K562 (cell line): ENCODE data around the gene PPP6R1. TPM values are rescaled to one million over a fixed set of nuclear protein-coding genes. Genes with fewer than 3 reads are reported as not detected.

Experiments used
- ATF2 ChIP-seq: sonication (generic); formaldehyde crosslinking; IDR thresholded peaks from 2 replicates; pipeline ENCODE4 v1.8.1; 2022; ENCODE audit warnings: missing genetic modification reagents
- CBX3 ChIP-seq, 2 experiments: IDR thresholded peaks; 1 replicate in 1 of 2; 2 replicates in 1 of 2; pipeline ENCODE4 v1.6.1; 2012; ENCODE audit warnings: inconsistent platforms in 2 of 2, low read length in 2 of 2, borderline replicate concordance in 1 of 2, control low read depth in 1 of 2
- ELF2 ChIP-seq: fragments of 250-450 bp; sonication (Bioruptor Pico); IDR thresholded peaks from 2 replicates; pipeline ENCODE4 v1.5.0; 2021; ENCODE audit warnings: mild to moderate bottlenecking
- GABPA ChIP-seq: fragments of 200-800 bp; sonication (Bioruptor generic); conservative IDR thresholded peaks from 2 replicates; pipeline ENCODE4 v1.6.1; 2016; ENCODE audit warnings: low read depth, missing genetic modification characterization, missing compliant biosample characterization
- HDAC6 ChIP-seq: IDR thresholded peaks from 2 replicates; pipeline ENCODE4 v1.6.1; 2012; ENCODE audit warnings: low read depth, mild to moderate bottlenecking, control low read depth, inconsistent platforms, low read length, moderate library complexity
- MAFK ChIP-seq: IDR thresholded peaks from 2 replicates; pipeline ENCODE4 v1.6.1; 2011; ENCODE audit warnings: low read length, improper control_type of control experiment
- NR1H2 ChIP-seq: sonication (generic); formaldehyde crosslinking; IDR thresholded peaks from 2 replicates; pipeline ENCODE4 v1.4.0; 2020; ENCODE audit warnings: mild to moderate bottlenecking, missing genetic modification reagents
- PBX2 ChIP-seq, 2 experiments: IDR thresholded peaks in 1 of 2; conservative IDR thresholded peaks in 1 of 2; 2 replicates each; pipeline ENCODE4 v1.6.1; 2016; ENCODE audit warnings: low read depth in 2 of 2, mild to moderate bottlenecking in 1 of 2, missing compliant biosample characterization in 1 of 2, missing genetic modification characterization in 1 of 2, moderate library complexity in 1 of 2
- RBM14 ChIP-seq: fragments of 200-400 bp; formaldehyde crosslinking; IDR thresholded peaks from 2 replicates; pipeline ENCODE4 v1.6.1; 2018; ENCODE audit warnings: low read depth, mild to moderate bottlenecking, low read length, moderate library complexity, borderline replicate concordance; ENCODE audit not compliant: insufficient read depth
- RNF2 ChIP-seq: sonication (generic); IDR thresholded peaks from 2 replicates; pipeline ENCODE4 v1.6.1; 2016
- SOX6 ChIP-seq: fragments of 450-650 bp; IDR thresholded peaks from 2 replicates; pipeline ENCODE4 v1.6.1; 2014; ENCODE audit warnings: mild to moderate bottlenecking
- ZNF143 ChIP-seq: sonication (generic); formaldehyde crosslinking; IDR thresholded peaks from 2 replicates; pipeline ENCODE4 v1.9.0; 2022; ENCODE audit warnings: mild to moderate bottlenecking, missing genetic modification reagents
- ZNF655 ChIP-seq: fragments of 250-450 bp; sonication (Bioruptor Pico); IDR thresholded peaks from 2 replicates; pipeline ENCODE4 v1.5.0; 2021
- polyA plus RNA-seq, 8 experiments: library from polyadenylated mRNA; depleted of rRNA in 4 of 8; stranded (reverse) in 5 of 8; unstranded in 3 of 8; fragments of >200 nt; fragmentation: Nextera tagmentation in 2 of 8; fragmentation: Illumina TruSeq in 1 of 8; extraction: Ambion mirVana in 2 of 8; extraction: Trizol in 1 of 8; gene quantifications; 2 replicates each; pipeline versions ENCODE4 v1.2.1 to v1.2.3, GENCODE V29; 2011 to 2014; ENCODE audit warnings: inconsistent platforms in 1 of 8, missing spikeins in 1 of 8
- total RNA-seq, 7 experiments: library from RNA; depleted of rRNA in 6 of 7; stranded (reverse); fragments of >200 nt in 6 of 7; fragmentation: Illumina TruSeq in 2 of 7; extraction: Trizol in 2 of 7; gene quantifications; 2 replicates each; pipeline versions ENCODE4 v1.2.1 to v1.2.3, GENCODE V29; 2011 to 2021; ENCODE audit warnings: low replicate concordance in 1 of 7
- TF ChIP-seq, protein P1 (sequence below), 3 experiments: IDR thresholded peaks in 2 of 3; conservative IDR thresholded peaks in 1 of 3; 2 replicates each; pipeline ENCODE4 v1.5.1; 2011 to 2012; ENCODE audit warnings: low read length in 3 of 3, mild to moderate bottlenecking in 3 of 3, control low read depth in 2 of 3, improper control_type of control experiment in 1 of 3, inconsistent platforms in 1 of 3, low read depth in 1 of 3, mixed read lengths in 1 of 3, moderate library complexity in 1 of 3; ENCODE audit not compliant: insufficient read depth in 2 of 3
- TF ChIP-seq, protein P2 (sequence below): sonication (generic); formaldehyde crosslinking; IDR thresholded peaks from 2 replicates; pipeline ENCODE4 v1.4.0; 2020; ENCODE audit warnings: mild to moderate bottlenecking, missing genetic modification reagents
- TF ChIP-seq, protein P3 (sequence below): fragments of 450-650 bp; formaldehyde crosslinking; IDR thresholded peaks from 2 replicates; pipeline ENCODE4 v1.4.0; 2020; ENCODE audit warnings: mild to moderate bottlenecking

The PPP6R1 gene
- total and polyA plus RNA-seq, 9 of the 15 experiments (the other 6 are each of a cell fraction or from before 2014, with no cell fraction given), result 0.48 to 135 (median 37.2) TPM

DNA sequence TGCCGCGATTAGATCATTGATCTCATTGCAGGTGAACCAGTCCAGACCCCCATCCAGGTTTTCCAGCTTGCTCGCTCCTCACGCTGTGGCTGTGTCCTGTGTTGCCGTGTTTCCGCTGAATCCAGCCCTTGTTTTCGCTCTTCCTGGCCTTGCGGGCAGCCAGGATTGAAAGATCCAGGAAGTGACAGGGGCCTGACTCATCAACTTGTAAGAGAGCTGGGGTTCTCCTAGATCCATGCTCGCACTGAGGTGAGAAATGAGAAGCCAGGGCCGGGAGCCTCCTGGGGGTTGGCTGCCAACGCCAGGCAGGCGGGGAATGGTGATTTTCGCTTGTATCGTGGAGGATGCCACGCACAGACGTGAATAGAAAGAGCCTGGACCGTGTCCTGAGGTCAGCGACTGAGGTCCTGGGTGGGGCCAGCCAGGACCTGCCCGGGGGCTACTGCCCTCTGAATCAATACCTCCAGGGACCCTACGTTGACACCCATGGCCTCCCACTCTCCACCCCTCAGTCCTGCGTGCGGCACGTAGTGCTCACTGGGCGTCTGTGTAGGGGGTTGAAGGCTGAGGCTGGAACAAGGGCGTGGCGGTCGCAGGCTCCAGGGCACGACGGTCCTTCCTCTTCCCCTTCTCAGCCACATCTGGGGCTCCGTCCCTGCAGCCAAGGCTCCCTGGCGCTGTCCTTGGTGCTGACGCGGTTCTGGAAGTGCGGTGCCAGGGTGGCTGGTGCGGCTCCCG, 42.2 kb downstream of the PPP6R1 start (continued):
- no peak for TF ChIP-seq ZNF655 (CRISPR knock-in tag)
- TF ChIP-seq GABPA (tag), result peak; percentile 86
- peak; percentile 87 for TF ChIP-seq SOX6
- peak; percentile 51 for TF ChIP-seq ATF2 (CRISPR knock-in tag)
- no peak for TF ChIP-seq HDAC6
- TF ChIP-seq RNF2, result peak; percentile 99
- TF ChIP-seq PBX2 (CRISPR knock-in tag; IDR thresholded peaks at IDR 0.05; ENCODE audit: low read depth), result no peak; the same call in 1 of the 2 replicates
- TF ChIP-seq PBX2 (tag; conservative IDR thresholded peaks at IDR 0.05; ENCODE audit: low read depth), result peak; percentile 79
- TF ChIP-seq ELF2 (CRISPR knock-in tag), result peak; percentile 93
- TF ChIP-seq, protein P1, sequence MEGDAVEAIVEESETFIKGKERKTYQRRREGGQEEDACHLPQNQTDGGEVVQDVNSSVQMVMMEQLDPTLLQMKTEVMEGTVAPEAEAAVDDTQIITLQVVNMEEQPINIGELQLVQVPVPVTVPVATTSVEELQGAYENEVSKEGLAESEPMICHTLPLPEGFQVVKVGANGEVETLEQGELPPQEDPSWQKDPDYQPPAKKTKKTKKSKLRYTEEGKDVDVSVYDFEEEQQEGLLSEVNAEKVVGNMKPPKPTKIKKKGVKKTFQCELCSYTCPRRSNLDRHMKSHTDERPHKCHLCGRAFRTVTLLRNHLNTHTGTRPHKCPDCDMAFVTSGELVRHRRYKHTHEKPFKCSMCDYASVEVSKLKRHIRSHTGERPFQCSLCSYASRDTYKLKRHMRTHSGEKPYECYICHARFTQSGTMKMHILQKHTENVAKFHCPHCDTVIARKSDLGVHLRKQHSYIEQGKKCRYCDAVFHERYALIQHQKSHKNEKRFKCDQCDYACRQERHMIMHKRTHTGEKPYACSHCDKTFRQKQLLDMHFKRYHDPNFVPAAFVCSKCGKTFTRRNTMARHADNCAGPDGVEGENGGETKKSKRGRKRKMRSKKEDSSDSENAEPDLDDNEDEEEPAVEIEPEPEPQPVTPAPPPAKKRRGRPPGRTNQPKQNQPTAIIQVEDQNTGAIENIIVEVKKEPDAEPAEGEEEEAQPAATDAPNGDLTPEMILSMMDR (IDR thresholded peaks at IDR 0.05 in 2 of 3, conservative IDR thresholded peaks at IDR 0.05 in 1 of 3; ENCODE audit: insufficient read depth in 2 of 3, low read depth in 1 of 3, low read length in 3 of 3), result no peak
- peak; percentile 17 to 95 for TF ChIP-seq CBX3 (IDR thresholded peaks at IDR 0.05; ENCODE audit: borderline replicate concordance in 1 of 2, low read length in 2 of 2)
- peak; percentile 88 for TF ChIP-seq MAFK
- peak; percentile 66 for TF ChIP-seq ZNF143 (CRISPR knock-in tag)
- TF ChIP-seq, protein P2, sequence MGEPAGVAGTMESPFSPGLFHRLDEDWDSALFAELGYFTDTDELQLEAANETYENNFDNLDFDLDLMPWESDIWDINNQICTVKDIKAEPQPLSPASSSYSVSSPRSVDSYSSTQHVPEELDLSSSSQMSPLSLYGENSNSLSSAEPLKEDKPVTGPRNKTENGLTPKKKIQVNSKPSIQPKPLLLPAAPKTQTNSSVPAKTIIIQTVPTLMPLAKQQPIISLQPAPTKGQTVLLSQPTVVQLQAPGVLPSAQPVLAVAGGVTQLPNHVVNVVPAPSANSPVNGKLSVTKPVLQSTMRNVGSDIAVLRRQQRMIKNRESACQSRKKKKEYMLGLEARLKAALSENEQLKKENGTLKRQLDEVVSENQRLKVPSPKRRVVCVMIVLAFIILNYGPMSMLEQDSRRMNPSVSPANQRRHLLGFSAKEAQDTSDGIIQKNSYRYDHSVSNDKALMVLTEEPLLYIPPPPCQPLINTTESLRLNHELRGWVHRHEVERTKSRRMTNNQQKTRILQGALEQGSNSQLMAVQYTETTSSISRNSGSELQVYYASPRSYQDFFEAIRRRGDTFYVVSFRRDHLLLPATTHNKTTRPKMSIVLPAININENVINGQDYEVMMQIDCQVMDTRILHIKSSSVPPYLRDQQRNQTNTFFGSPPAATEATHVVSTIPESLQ (CRISPR knock-in tag), result peak; percentile 62; the same call in 1 of the 2 replicates
- TF ChIP-seq RBM14, result peak; percentile 84; the same call in 1 of the 2 replicates
- TF ChIP-seq NR1H2 (CRISPR knock-in tag), result no peak
- TF ChIP-seq, protein P3, sequence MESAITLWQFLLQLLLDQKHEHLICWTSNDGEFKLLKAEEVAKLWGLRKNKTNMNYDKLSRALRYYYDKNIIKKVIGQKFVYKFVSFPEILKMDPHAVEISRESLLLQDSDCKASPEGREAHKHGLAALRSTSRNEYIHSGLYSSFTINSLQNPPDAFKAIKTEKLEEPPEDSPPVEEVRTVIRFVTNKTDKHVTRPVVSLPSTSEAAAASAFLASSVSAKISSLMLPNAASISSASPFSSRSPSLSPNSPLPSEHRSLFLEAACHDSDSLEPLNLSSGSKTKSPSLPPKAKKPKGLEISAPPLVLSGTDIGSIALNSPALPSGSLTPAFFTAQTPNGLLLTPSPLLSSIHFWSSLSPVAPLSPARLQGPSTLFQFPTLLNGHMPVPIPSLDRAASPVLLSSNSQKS (CRISPR knock-in tag), result no peak
